Bronchial epithelial cell (primary cell): Measurements from ENCODE around the gene ARID5B. TPM values are rescaled to one million over a fixed set of nuclear protein-coding genes. Genes with fewer than 3 reads are reported as not detected.

ENCODE experiments used
- DNase-seq: peaks from one replicate; pipeline ENCODE4 v3.0.0-alpha.2; 2010; ENCODE audit warnings: low read depth
- FAIRE-seq: peaks from 2 replicates; lab custom pipeline; 2011; peaks lifted over from hg19 to GRCh38; lab: Jason Lieb, UNC
- H3K27me3 ChIP-seq: 2 replicates; pipeline ENCODE4 v1.5.1; 2011; ENCODE audit warnings: low read length; ENCODE audit not compliant: control insufficient read depth, insufficient read depth
- H3K36me3 ChIP-seq: 2 replicates; pipeline ENCODE4 v1.5.1; 2011; ENCODE audit warnings: low read length; ENCODE audit not compliant: control insufficient read depth, insufficient read depth
- H3K4me3 ChIP-seq: 2 replicates; pipeline ENCODE4 v1.5.1; 2011; ENCODE audit warnings: mild to moderate bottlenecking, low read depth, low read length, control low read depth
- CTCF ChIP-seq: IDR thresholded peaks from 2 replicates; pipeline ENCODE4 v1.5.1; 2011; ENCODE audit warnings: mild to moderate bottlenecking, moderate library complexity, low read length, control low read depth, inconsistent platforms; ENCODE audit not compliant: insufficient read depth, severe bottlenecking
- total RNA-seq: library from RNA; depleted of rRNA; stranded (reverse); fragments of >200 nt; gene quantifications from 2 replicates; pipeline ENCODE4 v1.2.1, GENCODE V29; 2014

Gene ARID5B
- total RNA-seq, 1 donor from 2014 or later: 7.1 TPM

GRCh38 chr10:61961278-61961677 lies 59.8 kb downstream of the ARID5B start:
- H3K4me3 ChIP-seq: no peak overlapping the region
- FAIRE-seq: no peak
- H3K27me3 ChIP-seq: no peaks in the 10 kb centered on the region
- H3K36me3 ChIP-seq: no peaks in the 10 kb centered on the region
- no peak for DNase-seq
- no peak for TF ChIP-seq CTCF

GRCh38 chr10:61962971-61963370 lies 61.5 kb downstream of the ARID5B start:
- TF ChIP-seq CTCF: no peak
- no peak for FAIRE-seq
- no peak overlapping the region for H3K4me3 ChIP-seq
- DNase-seq: no peak
- no peaks in the 10 kb centered on the region for H3K27me3 ChIP-seq
- no peaks in the 10 kb centered on the region for H3K36me3 ChIP-seq

- H3K4me3 ChIP-seq: no peak overlapping the region
- H3K36me3 ChIP-seq: no peaks in the 10 kb centered on the region
- FAIRE-seq: no peak
- TF ChIP-seq CTCF: no peak
- no peaks in the 10 kb centered on the region for H3K27me3 ChIP-seq
- DNase-seq: no peak
These were observed 62.2 kb downstream of the ARID5B start for GRCh38 chr10:61963669-61964058.

- DNase-seq (no peak), FAIRE-seq (no peak)
- H3K4me3 ChIP-seq: no peak overlapping the region
- TF ChIP-seq CTCF: no peak
- H3K36me3 ChIP-seq: peaks cover 1% of the 10 kb centered on the region
- H3K27me3 ChIP-seq: no peaks in the 10 kb centered on the region
These were observed 62.7 kb downstream of the ARID5B start for GRCh38 chr10:61964059-61964709.

GRCh38 chr10:61964949-61965702 lies 63.6 kb downstream of the ARID5B start:
- no peak for FAIRE-seq
- Histone ChIP-seq H3K4me3 (no peak overlapping the region), H3K27me3 (no peaks in the 10 kb centered on the region), H3K36me3 (peaks cover 3% of the 10 kb centered on the region)
- no peak for DNase-seq
- TF ChIP-seq CTCF: no peak
